Fibroblast of pulmonary artery (primary cell): ENCODE results near the gene KSR1.
"Not testable (repeated sequence)": the region's sequence is repeated elsewhere in the genome, so short reads cannot be mapped to it uniquely, and the experiment has no call there.

ENCODE experiments used
- DNase-seq: peaks from one replicate; pipeline ENCODE4 v3.0.0-alpha.2; 2010; ENCODE audit warnings: low read depth
- H3K4me3 ChIP-seq: replicated peaks from 2 replicates; pipeline ENCODE4 v1.5.1; 2011; ENCODE audit warnings: low read depth, mild to moderate bottlenecking, control low read depth, low read length, moderate library complexity
- CTCF ChIP-seq: IDR thresholded peaks from 2 replicates; pipeline ENCODE4 v1.5.1; 2011; ENCODE audit warnings: mild to moderate bottlenecking, control low read depth, low read length, inconsistent platforms; ENCODE audit errors: missing control alignments

The KSR1 gene

GRCh38 chr17:27660436-27660835 is 204.2 kb downstream of the KSR1 start:
- DNase-seq, result no peak
- no peak for TF ChIP-seq CTCF
- H3K4me3 ChIP-seq, result no peak overlapping the region

GRCh38 chr17:27663936-27664605 is 207.8 kb downstream of the KSR1 start:
- no peak for TF ChIP-seq CTCF
- no peak overlapping the region for H3K4me3 ChIP-seq
- no peak for DNase-seq

- no peak overlapping the region for H3K4me3 ChIP-seq
Observed at GRCh38 chr17:27664606-27664965, 208.3 kb downstream of the KSR1 start.

GRCh38 chr17:27665549-27665948 is 209.3 kb downstream of the KSR1 start:
- no peak for DNase-seq
- no peak overlapping the region for H3K4me3 ChIP-seq
- no peak for TF ChIP-seq CTCF

More at GRCh38 chr17:27664606-27664965, 208.3 kb downstream of the KSR1 start:
- no peak for TF ChIP-seq CTCF
- no peak for DNase-seq

GRCh38 chr17:27666270-27666669 is 210.0 kb downstream of the KSR1 start:
- not testable (repeated sequence) for DNase-seq, H3K4me3 ChIP-seq

GRCh38 chr17:27666831-27667560 is 210.7 kb downstream of the KSR1 start:
- DNase-seq, result no peak
- TF ChIP-seq CTCF, result no peak
- no peak overlapping the region for H3K4me3 ChIP-seq

- H3K4me3 ChIP-seq, result no peak overlapping the region
- TF ChIP-seq CTCF, result no peak
- DNase-seq, result no peak
Observed at GRCh38 chr17:27667656-27668487, 211.6 kb downstream of the KSR1 start.
